A204.1 (cell line): ENCODE measurements around the gene TPCN2.
"Not testable (repeated sequence)": the region's sequence is repeated elsewhere in the genome, so short reads cannot be mapped to it uniquely, and the experiment has no call there.

Experiments used
- FAIRE-seq: peaks from 2 replicates; lab custom pipeline; 2012; peaks lifted over from hg19 to GRCh38; lab: Jason Lieb, UNC

The TPCN2 gene

DNA sequence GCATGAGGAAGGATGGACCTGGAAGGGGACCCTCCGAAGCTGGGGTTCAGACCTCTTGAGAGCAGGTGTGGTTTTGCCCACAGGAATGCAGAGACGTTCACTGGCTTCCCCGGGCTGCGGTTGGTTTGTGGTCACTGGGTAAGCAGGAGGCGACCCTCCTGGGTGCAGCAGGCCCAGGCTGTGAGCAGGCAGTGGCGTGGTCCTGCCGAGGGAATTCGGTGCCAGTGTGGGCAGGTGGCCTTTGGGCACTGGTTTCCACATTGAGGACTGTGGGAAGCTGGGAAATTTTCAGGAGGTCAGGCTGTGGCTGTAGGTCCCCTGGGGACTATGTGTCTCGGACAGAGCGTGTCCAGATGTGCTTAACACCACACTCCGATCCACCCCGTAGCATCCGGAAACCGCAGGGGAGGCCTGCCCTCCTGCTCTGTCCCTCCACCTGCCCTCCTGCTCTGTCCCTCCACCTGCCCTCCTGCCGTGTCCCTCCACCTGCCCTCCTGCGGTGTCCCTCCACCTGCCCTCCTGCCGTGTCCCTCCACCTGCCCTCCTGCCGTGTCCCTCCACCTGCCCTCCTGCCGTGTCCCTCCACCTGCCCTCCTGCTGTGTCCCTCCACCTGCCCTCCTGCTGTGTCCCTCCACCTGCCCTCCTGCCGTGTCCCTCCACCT lies 27.5 kb downstream of the TPCN2 start:
- FAIRE-seq = no peak

- FAIRE-seq = not testable (repeated sequence)
These were observed 28.2 kb downstream of the TPCN2 start for GRCh38 chr11:69076977-69077376.

- FAIRE-seq = no peak
These were observed 29.8 kb downstream of the TPCN2 start for GRCh38 chr11:69078508-69078907.

GRCh38 chr11:69078930-69079605 lies 30.3 kb downstream of the TPCN2 start:
- no peak for FAIRE-seq

DNA sequence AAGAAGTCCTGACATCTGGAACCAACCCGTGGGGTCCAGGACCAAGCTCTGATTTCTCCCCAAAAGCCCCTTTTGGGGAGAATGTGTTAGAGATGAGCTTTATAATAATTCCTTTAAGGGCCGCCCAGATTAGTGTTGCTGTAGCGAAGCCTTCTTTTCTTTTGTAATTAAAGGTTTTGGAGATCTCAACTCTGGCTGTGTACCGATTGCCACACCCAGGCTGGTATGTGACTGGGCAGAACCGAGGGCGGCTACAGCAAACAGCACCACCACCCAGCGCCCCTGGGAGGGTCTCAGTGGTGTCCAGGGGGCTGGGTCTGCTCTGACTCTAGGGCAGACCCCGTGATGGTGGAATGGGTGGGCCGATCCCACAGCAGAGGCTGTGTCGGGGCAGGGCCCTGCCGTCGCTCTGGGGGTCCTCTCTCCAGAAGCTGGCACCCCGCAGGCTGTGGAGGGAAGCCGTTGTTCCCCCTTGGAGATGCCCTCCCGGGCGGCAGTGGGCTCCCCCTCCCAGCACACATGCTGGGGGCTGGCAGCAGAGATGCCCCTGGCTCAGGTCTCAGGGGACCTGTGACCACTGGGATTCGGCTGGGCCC lies 31.0 kb downstream of the TPCN2 start:
- FAIRE-seq = no peak

- no peak for FAIRE-seq
These were observed 31.7 kb downstream of the TPCN2 start for GRCh38 chr11:69080257-69080995.

DNA sequence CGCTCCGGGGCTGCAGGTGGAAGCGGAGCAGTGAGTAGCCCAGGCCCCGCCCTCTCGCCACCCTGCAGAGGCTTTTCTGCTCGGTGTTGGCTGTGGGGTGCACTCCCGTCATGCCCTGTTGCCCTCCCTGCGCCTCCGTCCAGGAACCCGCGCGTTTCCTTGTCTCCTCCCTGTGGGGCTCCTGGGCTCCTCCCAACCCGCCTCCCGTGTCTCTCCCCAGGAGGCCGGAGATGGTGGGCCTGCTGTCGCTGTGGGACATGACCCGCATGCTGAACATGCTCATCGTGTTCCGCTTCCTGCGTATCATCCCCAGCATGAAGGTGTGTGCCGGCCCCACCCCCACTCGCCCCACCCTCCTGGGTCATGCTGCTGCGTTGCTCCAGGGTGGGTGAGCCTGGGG lies 32.4 kb downstream of the TPCN2 start:
- FAIRE-seq = no peak

GRCh38 chr11:69083531-69084247 lies 35.0 kb downstream of the TPCN2 start:
- no peak for FAIRE-seq

DNA sequence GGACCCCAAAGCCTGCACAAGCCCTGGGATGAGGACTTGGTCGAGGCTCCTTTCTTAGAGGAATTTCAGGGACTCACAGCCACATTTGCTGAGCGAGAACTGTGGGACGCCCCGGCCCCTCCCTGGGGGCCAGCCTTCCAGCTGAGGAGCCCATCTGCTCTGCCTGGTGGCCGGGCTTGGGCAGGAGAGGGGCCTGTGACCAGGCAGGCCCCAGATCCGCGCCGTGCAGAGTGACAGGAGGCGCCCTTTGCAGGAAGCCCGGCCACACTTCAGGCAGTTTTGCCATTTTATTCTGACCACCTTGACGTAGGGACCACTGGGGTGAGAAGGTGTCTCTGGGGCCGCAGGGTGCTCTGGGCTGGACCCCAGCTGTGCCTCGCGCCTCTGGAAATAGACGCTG lies 35.6 kb downstream of the TPCN2 start:
- FAIRE-seq = no peak

DNA sequence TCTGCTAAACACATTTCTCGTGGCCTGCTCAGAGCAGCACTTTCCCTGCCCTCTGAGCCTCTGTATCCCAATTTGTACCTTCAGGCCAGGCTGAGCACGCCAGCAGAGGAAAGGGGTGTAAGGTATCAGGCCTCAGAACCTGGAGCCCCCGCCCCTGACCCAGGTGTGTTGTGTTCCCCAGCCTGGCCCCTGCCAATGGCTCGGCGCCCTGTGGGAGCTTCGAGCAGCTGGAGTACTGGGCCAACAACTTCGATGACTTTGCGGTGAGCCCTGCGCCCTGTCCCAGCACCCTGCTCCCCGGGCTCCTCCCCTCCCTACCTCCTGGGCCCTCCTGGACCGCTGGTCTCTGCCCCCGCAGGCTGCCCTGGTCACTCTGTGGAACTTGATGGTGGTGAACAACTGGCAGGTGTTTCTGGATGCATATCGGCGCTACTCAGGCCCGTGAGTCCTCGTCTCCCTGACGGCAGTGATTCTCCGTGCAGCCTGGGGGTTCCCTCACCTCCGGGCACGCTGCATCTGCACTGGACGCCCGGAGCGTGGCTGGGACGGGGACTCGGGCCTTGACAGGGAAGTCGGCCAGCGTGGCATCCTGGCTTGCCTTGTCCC lies 36.9 kb downstream of the TPCN2 start:
- FAIRE-seq = no peak

GRCh38 chr11:69086152-69087132 lies 37.7 kb downstream of the TPCN2 start:
- FAIRE-seq = no peak

DNA sequence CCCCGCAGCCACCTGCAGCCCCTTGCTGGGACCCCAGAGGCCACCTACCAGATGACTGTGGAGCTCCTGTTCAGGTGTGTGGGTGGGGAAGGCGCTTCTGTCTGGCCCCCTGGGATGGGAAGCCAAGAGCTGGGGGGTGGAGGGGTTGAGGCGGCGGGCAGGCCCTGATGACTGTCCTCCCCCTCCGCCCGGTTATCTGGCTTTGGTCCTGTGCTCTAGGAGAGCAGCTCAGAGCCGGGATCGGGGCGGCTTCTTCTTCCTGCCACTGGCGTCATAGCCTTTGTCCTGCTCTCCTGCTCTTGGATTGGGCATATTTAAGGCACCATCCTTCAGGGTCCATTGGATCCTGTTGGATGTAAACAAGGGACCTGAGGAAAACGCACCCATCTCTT lies 38.4 kb downstream of the TPCN2 start:
- no peak for FAIRE-seq

DNA sequence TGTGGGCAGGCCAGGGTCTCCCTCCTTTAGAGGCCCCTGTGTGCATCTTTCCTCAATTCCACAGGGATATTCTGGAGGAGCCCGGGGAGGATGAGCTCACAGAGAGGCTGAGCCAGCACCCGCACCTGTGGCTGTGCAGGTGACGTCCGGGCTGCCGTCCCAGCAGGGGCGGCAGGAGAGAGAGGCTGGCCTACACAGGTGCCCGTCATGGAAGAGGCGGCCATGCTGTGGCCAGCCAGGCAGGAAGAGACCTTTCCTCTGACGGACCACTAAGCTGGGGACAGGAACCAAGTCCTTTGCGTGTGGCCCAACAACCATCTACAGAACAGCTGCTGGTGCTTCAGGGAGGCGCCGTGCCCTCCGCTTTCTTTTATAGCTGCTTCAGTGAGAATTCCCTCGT lies 39.1 kb downstream of the TPCN2 start:
- no peak for FAIRE-seq

- FAIRE-seq = no peak
These were observed 40.0 kb downstream of the TPCN2 start for GRCh38 chr11:69088676-69089146.

DNA sequence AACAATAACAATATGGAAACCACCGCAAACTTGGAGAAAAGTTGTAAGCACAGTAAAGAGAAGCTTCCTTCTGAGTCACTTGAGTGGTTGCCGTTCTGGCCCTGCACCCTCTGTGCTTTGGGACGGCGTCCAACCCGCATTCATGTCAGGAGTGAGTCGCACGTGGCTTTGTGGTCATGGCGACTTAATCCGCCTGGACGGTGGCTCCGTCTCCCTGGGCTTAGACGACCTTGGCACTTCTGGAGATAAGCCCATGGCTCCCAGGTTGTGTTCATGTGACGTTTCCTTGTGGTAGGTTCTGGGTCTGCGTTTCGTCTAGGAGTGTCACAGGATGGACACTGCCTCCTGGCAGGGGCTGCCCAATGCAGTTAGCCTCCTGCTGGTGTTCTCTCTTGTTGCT lies 40.5 kb downstream of the TPCN2 start:
- FAIRE-seq = no peak

DNA sequence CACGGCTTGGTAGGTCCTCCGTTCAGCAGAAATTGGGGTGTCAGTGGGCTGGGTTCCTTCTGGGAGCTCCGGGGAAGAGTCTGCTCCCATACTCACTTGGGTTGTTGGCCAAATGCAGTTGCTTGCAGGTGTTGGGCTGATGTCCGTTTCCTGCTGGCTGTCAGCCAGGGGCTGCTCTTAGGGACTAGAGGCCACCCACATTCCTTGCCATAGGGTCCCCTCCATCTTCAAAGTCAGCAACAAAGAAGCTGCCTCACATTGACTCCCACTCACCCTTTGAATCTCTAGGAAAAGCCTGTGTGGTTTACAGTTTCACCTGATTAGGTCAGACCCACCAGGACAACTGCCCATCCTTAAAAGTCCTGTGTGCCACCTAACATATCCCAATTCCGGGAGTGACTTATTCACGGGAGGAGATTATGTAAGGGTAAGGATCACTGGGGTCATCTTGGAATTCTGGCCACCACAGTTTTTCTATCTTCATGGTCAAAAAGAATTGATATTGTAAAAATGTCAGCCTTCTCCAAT lies 43.0 kb downstream of the TPCN2 start:
- no peak for FAIRE-seq

- no peak for FAIRE-seq
These were observed 43.5 kb downstream of the TPCN2 start for GRCh38 chr11:69092263-69092662.

DNA sequence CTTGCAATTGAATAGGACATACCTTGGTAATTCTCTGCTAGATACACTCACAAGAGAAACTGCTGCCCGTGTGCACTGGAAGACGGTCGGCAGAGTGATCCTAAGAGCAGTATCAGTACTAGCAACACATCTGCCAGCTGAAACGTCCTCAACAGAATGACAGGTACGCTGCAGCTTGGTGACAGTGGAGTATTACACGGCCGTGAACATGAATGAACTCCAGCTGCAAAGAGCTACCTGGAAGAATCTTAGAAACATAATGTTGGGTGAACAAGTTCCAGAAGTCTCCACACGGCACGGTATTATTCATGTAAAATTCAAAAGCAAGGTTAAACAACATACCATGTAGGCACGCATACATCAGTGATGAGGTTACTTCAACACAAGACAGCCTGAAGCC lies 44.4 kb downstream of the TPCN2 start:
- FAIRE-seq = no peak

GRCh38 chr11:69094111-69094914 lies 45.6 kb downstream of the TPCN2 start:
- FAIRE-seq = no peak

- FAIRE-seq = no peak
These were observed 46.2 kb downstream of the TPCN2 start for GRCh38 chr11:69094915-69095290.
